ENCODE data around the gene TBX18.

TBX18 gene

DNA sequence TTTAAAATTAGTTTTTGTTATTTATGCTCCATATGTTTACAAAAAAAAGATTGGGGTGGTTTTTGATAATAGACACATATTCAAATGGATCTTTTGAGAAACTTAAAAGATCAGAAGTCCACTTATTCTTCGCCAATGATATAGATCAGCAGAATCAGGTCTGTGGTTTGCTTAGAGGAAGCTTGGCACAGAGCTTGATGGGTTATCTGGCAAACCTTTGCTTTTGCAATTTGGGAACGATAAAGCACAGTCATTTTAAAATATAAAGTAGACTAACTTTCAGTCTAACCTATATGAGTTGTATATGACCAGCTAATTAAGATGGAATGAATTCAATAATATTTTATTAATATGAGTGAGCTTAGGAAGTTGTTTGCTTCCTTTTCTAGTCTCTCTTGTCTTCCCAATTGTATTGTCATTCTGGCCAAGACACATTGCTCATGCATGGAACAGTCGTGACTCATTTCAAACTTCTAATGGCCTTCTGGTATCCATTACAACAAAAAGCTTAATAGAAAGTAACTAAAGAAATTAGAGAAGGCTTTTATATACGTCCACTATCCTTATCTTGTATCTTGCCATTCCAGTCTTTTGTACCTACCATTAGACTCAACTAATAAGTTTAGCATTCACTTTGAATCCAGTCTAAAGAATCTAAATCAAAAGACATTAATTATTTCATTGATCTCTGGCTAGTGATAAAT is 118.7 kb downstream of the TBX18 start:
- DNase-seq (ENCODE audit: low read depth) = peak; percentile 47
- no peak overlapping the region for H3K4me3 ChIP-seq (ENCODE audit: low read depth, low read length)

GRCh38 chr6:84645000-84645399 is 119.4 kb downstream of the TBX18 start:
- no peak overlapping the region for H3K4me3 ChIP-seq (ENCODE audit: low read depth, low read length)

GRCh38 chr6:84643778-84644177 is 120.6 kb downstream of the TBX18 start:
- H3K4me3 ChIP-seq (ENCODE audit: low read depth, low read length) = no peak overlapping the region

More at GRCh38 chr6:84645000-84645399, 119.4 kb downstream of the TBX18 start:
- no peak for DNase-seq (ENCODE audit: low read depth)

DNA sequence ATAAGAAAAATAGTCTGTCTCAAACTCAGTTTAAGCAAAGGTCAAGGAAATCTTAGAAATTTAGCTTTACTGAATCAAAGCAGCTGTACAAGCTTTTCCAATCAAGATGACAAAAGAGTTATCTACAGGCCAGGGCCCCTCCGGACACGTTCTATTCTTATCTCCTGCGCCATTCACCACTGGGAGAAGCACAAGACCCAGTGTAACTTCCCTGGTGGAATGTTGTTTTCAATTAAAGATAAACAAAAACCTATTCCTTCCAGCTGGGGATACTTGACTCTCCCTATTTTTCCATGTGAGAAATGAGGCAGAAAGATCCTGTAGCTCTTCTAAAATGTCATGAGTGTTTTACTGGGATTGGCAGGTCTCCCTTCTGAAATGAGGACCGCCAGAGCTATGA is 123.3 kb downstream of the TBX18 start:
- DNase-seq (ENCODE audit: low read depth) = no peak
- H3K4me3 ChIP-seq (ENCODE audit: low read depth, low read length) = no peak overlapping the region

More at GRCh38 chr6:84643778-84644177, 120.6 kb downstream of the TBX18 start:
- no peak for DNase-seq (ENCODE audit: low read depth)

DNA sequence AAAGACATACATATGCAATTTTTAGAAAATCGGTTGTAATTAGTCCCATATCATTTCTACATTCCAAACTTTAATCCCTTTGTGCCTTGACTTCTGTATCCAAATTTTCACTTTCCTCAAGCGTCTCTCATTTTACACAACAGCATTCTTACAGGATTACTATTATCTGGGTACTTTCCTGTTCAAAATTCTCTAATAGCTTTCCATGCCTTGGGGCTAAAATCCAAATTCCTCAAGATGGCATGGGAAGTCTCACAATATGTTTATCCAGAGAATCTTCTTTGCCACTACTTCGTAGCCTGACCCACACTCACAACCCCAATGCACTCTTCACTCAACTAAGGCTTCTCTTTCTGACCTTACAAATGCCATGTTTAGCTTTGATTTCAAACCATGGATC is 125.0 kb downstream of the TBX18 start:
- no peak overlapping the region for H3K4me3 ChIP-seq (ENCODE audit: low read depth, low read length)
- no peak for DNase-seq (ENCODE audit: low read depth)

- no peak for DNase-seq (ENCODE audit: low read depth)
- H3K4me3 ChIP-seq (ENCODE audit: low read depth, low read length) = no peak overlapping the region
Observed at GRCh38 chr6:84638286-84638685, 126.1 kb downstream of the TBX18 start.

Measured in skeletal muscle cell (primary cell).